HepG2 (cell line): ENCODE results near the gene SRP68. TPM values are rescaled to one million over a fixed set of nuclear protein-coding genes. Genes with fewer than 3 reads are reported as not detected.

ENCODE experiments used
- ATAC-seq: fragments of 200-7000 bp; cut with Tn5 transposase; 3 replicates; pipeline ENCODE4 v1.9.1; 2020; ENCODE audit warnings: mild to moderate bottlenecking, moderate library complexity
- BruUV-seq: library from RNA; stranded (reverse); fragments of 400-500 nt; replicated peaks from 2 replicates; lab custom pipeline; 2021; lab: Mats Ljungman, UMichigan
- CTCF ChIA-PET: fragments of 300-600 bp; formaldehyde crosslinking; extraction: SDS; loops from one replicate; lab custom pipeline; 2021; ENCODE audit warnings: low total read pairs, inconsistent platforms, low intra/inter-chr PET ratio; lab: Yijun Ruan, JAX
- POLR2A ChIA-PET: fragments of 350-600 bp; sonication (Branson Sonifier 250); formaldehyde crosslinking; loops from one replicate; lab custom pipeline; 2020; ENCODE audit warnings: antibody characterized with exemption, inconsistent platforms; lab: Yijun Ruan, JAX
- DNase-seq: peaks from one replicate; pipeline ENCODE4 v3.0.0-alpha.2; 2015; ENCODE audit warnings: low spot score
- FAIRE-seq: peaks from 3 replicates; lab custom pipeline; 2011; peaks lifted over from hg19 to GRCh38; lab: Jason Lieb, UNC
- H2AFZ ChIP-seq: one replicate; pipeline ENCODE4 v1.6.1; 2011; ENCODE audit warnings: low read length, inconsistent platforms
- H3K27ac ChIP-seq: fragments of 300-600 bp; 3 replicates; pipeline ENCODE4 v1.8.0; 2011; ENCODE audit warnings: mixed run types, mild to moderate bottlenecking, mixed read lengths, low read length, inconsistent platforms; ENCODE audit not compliant: insufficient read depth; ENCODE audit errors: extremely low read length
- H3K27me3 ChIP-seq, 2 experiments: fragments of 200-600 bp in 1 of 2; 2 replicates in 1 of 2; 3 replicates in 1 of 2; pipeline versions ENCODE4 v1.6.0 to v1.8.0; 2011; ENCODE audit warnings: low read length in 2 of 2, mild to moderate bottlenecking in 2 of 2, moderate library complexity in 2 of 2, inconsistent platforms in 1 of 2; ENCODE audit not compliant: insufficient read depth in 2 of 2, control insufficient read depth in 1 of 2
- H3K36me3 ChIP-seq, 2 experiments: fragments of 200-600 bp in 1 of 2; replicated peaks in 1 of 2; 2 replicates in 1 of 2; 3 replicates in 1 of 2; pipeline versions ENCODE4 v1.5.1 to v1.8.0; 2011; ENCODE audit warnings: low read length in 2 of 2, inconsistent platforms in 1 of 2; ENCODE audit not compliant: insufficient read depth in 2 of 2, control insufficient read depth in 1 of 2
- H3K4me1 ChIP-seq: 2 replicates; pipeline ENCODE4 v1.5.1; 2012; ENCODE audit warnings: low read length, inconsistent platforms; ENCODE audit not compliant: insufficient read depth
- H3K4me2 ChIP-seq: 2 replicates; pipeline ENCODE4 v1.6.0; 2011; ENCODE audit warnings: low read depth, low read length, inconsistent platforms
- H3K4me3 ChIP-seq, 3 experiments: fragments of 200-600 bp in 1 of 3; sonication (generic), shearing (Covaris generic) in 1 of 3; replicated peaks in 1 of 3; 2 replicates each; pipeline ENCODE4 v1.5.1; 2011 to 2016; ENCODE audit warnings: low read length in 3 of 3, inconsistent platforms in 2 of 3, low read depth in 2 of 3, mild to moderate bottlenecking in 2 of 3, control low read depth in 1 of 3, mixed read lengths in 1 of 3; ENCODE audit not compliant: insufficient read depth in 1 of 3
- H3K79me2 ChIP-seq: one replicate; pipeline ENCODE4 v1.6.1; 2011; ENCODE audit warnings: low read length, inconsistent platforms; ENCODE audit not compliant: insufficient read depth
- H3K9ac ChIP-seq: 2 replicates; pipeline ENCODE4 v1.6.0; 2011; ENCODE audit warnings: mild to moderate bottlenecking, low read depth, low read length, inconsistent platforms; ENCODE audit not compliant: insufficient read depth
- H3K9me3 ChIP-seq: 2 replicates; pipeline ENCODE4 v1.5.1; 2012; ENCODE audit warnings: mild to moderate bottlenecking, low read length
- H4K20me1 ChIP-seq: 2 replicates; pipeline ENCODE4 v1.6.0; 2011; ENCODE audit warnings: inconsistent platforms, mild to moderate bottlenecking, low read length, moderate library complexity; ENCODE audit not compliant: insufficient read depth
- AHR ChIP-seq: IDR thresholded peaks from 2 replicates; pipeline ENCODE4 v1.6.1; 2018; ENCODE audit warnings: missing genetic modification reagents, missing compliant biosample characterization
- CHCHD3 ChIP-seq: sonication (generic); formaldehyde crosslinking; IDR thresholded peaks from 2 replicates; pipeline ENCODE4 v1.8.0; 2022; ENCODE audit warnings: mild to moderate bottlenecking, missing genetic modification reagents, moderate library complexity
- CHD4 ChIP-seq: fragments of 200-600 bp; sonication (generic); IDR thresholded peaks from 2 replicates; pipeline ENCODE4 v1.7.0; 2017; ENCODE audit warnings: mild to moderate bottlenecking, low read length, borderline replicate concordance
- DMAP1 ChIP-seq: IDR thresholded peaks from 2 replicates; pipeline ENCODE4 v1.6.1; 2016
- FOXC1 ChIP-seq: sonication (generic); formaldehyde crosslinking; IDR thresholded peaks from 2 replicates; pipeline ENCODE4 v1.8.0; 2022; ENCODE audit warnings: mild to moderate bottlenecking, missing genetic modification reagents, borderline replicate concordance
- JUN ChIP-seq: sonication (generic); formaldehyde crosslinking; IDR thresholded peaks from 2 replicates; pipeline ENCODE4 v1.4.0; 2020; ENCODE audit warnings: mild to moderate bottlenecking, missing genetic modification reagents
- KAT2B ChIP-seq: fragments of 150-350 bp; IDR thresholded peaks from 2 replicates; pipeline ENCODE4 v1.6.1; 2014; ENCODE audit warnings: low read depth, low read length, borderline replicate concordance
- NBN ChIP-seq: fragments of 450-650 bp; conservative IDR thresholded peaks from 2 replicates; pipeline ENCODE4 v1.6.1; 2017
- POLR2AphosphoS2 ChIP-seq: IDR thresholded peaks from 2 replicates; pipeline ENCODE4 v1.6.1; 2011; ENCODE audit warnings: low read depth, low read length, improper control_type of control experiment
- RNF2 ChIP-seq: fragments of 450-650 bp; conservative IDR thresholded peaks from 2 replicates; pipeline ENCODE4 v1.6.1; 2016; ENCODE audit warnings: low read depth
- RORA ChIP-seq: sonication (generic); formaldehyde crosslinking; IDR thresholded peaks from 2 replicates; pipeline ENCODE4 v1.5.0; 2020; ENCODE audit warnings: mild to moderate bottlenecking, missing genetic modification reagents, moderate library complexity
- TEAD2 ChIP-seq: sonication (generic); formaldehyde crosslinking; IDR thresholded peaks from 2 replicates; pipeline ENCODE4 v1.9.0; 2021; ENCODE audit warnings: missing genetic modification reagents
- ZFP41 ChIP-seq: sonication (generic); formaldehyde crosslinking; IDR thresholded peaks from 2 replicates; pipeline ENCODE4 v1.4.0; 2020; ENCODE audit warnings: mild to moderate bottlenecking, missing genetic modification reagents, borderline replicate concordance
- ZKSCAN1 ChIP-seq: fragments of 150-350 bp; IDR thresholded peaks from 2 replicates; pipeline ENCODE4 v1.6.1; 2014; ENCODE audit warnings: low read length
- ZNF224 ChIP-seq: sonication (generic); formaldehyde crosslinking; IDR thresholded peaks from 2 replicates; pipeline ENCODE4 v1.5.0; 2020; ENCODE audit warnings: mild to moderate bottlenecking, missing genetic modification reagents
- ZNF34 ChIP-seq: sonication (generic); formaldehyde crosslinking; IDR thresholded peaks from 2 replicates; pipeline ENCODE4 v1.4.0; 2020; ENCODE audit warnings: mild to moderate bottlenecking, missing genetic modification reagents, borderline replicate concordance
- WGBS: methylation state at CpG from one replicate; pipeline ENCODE4 v1.1.6; 2017; ENCODE audit warnings: low lambda C conversion rate; 5-methylcytosine and 5-hydroxymethylcytosine counted together
- in situ Hi-C: cut with HindIII; loops from 2 replicates; pipeline ENCODE4 v1.10.0; 2017; ENCODE audit warnings: low pct_unique_long_range_greater_than_20kb; ENCODE audit not compliant: extremely low pct_ligation_motif_present
- intact Hi-C: fragments of 100-400 bp; cut with micrococcal nuclease; formaldehyde crosslinking; loops from one replicate; pipeline ENCODE4 v1.10.0; 2022; ENCODE audit not compliant: unreplicated experiment
- polyA plus RNA-seq, 8 experiments: library from polyadenylated mRNA; depleted of rRNA in 3 of 8; stranded (reverse) in 7 of 8; unstranded in 1 of 8; fragments of >200 nt; fragmentation: Illumina TruSeq in 4 of 8; extraction: Trizol in 4 of 8; gene quantifications; 2 replicates each; pipeline versions ENCODE4 v1.2.1 to v1.2.3, GENCODE V29; 2011 to 2016; ENCODE audit warnings: low read depth in 4 of 8, missing spikeins in 1 of 8, mixed read lengths in 1 of 8; ENCODE audit not compliant: insufficient read depth in 1 of 8
- total RNA-seq, 5 experiments: library from RNA; depleted of rRNA; stranded (reverse); fragments of >200 nt; fragmentation: Illumina TruSeq; extraction: Trizol; gene quantifications; 2 replicates each; pipeline ENCODE4 v1.2.3, GENCODE V29; 2016; ENCODE audit warnings: low read depth in 1 of 5
- TF ChIP-seq, protein P1 (sequence below): sonication (generic); formaldehyde crosslinking; IDR thresholded peaks from 2 replicates; pipeline ENCODE4 v1.5.0; 2020; ENCODE audit warnings: missing genetic modification reagents, mild to moderate bottlenecking, borderline replicate concordance
- TF ChIP-seq, protein P2 (sequence below): sonication (generic); formaldehyde crosslinking; IDR thresholded peaks from 2 replicates; pipeline ENCODE4 v1.5.1; 2020; ENCODE audit warnings: missing genetic modification reagents, mild to moderate bottlenecking, borderline replicate concordance

Gene SRP68
- total and polyA plus RNA-seq, 2 of the 13 experiments (the other 11 are each of a cell fraction or from before 2014, with no cell fraction given), result 39.8 to 74.3 TPM

DNA sequence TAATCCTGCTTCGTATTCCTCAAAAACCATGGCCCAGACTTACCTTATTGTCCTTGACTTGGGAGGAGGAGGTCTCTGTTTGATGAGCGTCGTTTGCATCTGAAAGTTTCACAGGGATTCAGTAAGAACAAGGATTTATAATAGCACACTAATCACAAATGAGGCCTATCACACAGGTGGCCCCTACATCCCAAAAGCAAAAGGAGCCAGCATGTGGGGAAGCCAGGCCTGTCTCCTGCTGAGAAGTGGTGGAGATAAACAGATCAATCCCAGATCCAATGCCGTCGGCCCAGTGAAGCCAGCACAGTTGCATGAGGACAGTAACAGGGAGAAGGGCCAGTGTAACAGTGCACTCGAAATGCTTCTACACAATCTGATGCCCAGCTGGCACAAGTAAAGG is 31.9 kb downstream of the SRP68 start:
- no peak for TF ChIP-seq FOXC1 (CRISPR knock-in tag)
- no peak for TF ChIP-seq POLR2AphosphoS2
- no peak for TF ChIP-seq ZNF34 (CRISPR knock-in tag)
- TF ChIP-seq JUN (CRISPR knock-in tag), result no peak
- no peak for TF ChIP-seq ZKSCAN1
- TF ChIP-seq AHR (CRISPR knock-in tag), result no peak
- TF ChIP-seq CHD4, result no peak
- no peak for TF ChIP-seq CHCHD3
- no peak for TF ChIP-seq TEAD2 (CRISPR knock-in tag)
- no peak for TF ChIP-seq ZFP41 (CRISPR knock-in tag)
- TF ChIP-seq, protein P1, sequence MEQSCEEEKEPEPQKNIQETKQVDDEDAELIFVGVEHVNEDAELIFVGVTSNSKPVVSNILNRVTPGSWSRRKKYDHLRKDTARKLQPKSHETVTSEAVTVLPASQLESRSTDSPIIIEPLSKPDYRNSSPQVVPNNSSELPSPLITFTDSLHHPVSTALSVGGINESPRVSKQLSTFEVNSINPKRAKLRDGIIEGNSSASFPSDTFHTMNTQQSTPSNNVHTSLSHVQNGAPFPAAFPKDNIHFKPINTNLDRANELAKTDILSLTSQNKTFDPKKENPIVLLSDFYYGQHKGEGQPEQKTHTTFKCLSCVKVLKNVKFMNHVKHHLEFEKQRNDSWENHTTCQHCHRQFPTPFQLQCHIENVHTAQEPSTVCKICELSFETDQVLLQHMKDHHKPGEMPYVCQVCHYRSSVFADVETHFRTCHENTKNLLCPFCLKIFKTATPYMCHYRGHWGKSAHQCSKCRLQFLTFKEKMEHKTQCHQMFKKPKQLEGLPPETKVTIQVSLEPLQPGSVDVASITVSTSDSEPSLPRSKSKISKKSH (CRISPR knock-in tag), result no peak
- TF ChIP-seq RORA (CRISPR knock-in tag), result no peak
- TF ChIP-seq ZNF224, result no peak
- no peak for TF ChIP-seq DMAP1 (CRISPR knock-in tag)
- TF ChIP-seq, protein P2, sequence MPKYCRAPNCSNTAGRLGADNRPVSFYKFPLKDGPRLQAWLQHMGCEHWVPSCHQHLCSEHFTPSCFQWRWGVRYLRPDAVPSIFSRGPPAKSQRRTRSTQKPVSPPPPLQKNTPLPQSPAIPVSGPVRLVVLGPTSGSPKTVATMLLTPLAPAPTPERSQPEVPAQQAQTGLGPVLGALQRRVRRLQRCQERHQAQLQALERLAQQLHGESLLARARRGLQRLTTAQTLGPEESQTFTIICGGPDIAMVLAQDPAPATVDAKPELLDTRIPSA (CRISPR knock-in tag), result no peak
- no peak for TF ChIP-seq NBN
- TF ChIP-seq RNF2, result no peak
- no peak for TF ChIP-seq KAT2B
- no peak overlapping the region for H3K4me2 ChIP-seq
- FAIRE-seq (no peak), ATAC-seq (no peak), DNase-seq (no peak)
- no peak overlapping the region for H3K27ac ChIP-seq
- H4K20me1 ChIP-seq, result no peaks in the 10 kb centered on the region
- no peaks in the 10 kb centered on the region for H3K9me3 ChIP-seq
- H3K27me3 ChIP-seq, result no peaks in the 10 kb centered on the region
- H3K4me1 ChIP-seq, result no peaks in the 10 kb centered on the region
- CTCF ChIA-PET, result no interaction called here
- 81% methylated on average over 6 of the region's 6 CpGs for WGBS
- H3K36me3 ChIP-seq, result peaks cover 40 to 78% of the 10 kb centered on the region in 2 experiments
- no peak overlapping the region for H3K4me3 ChIP-seq
- no peak overlapping the region for H2AFZ ChIP-seq
- in situ Hi-C loops (no loop called here), intact Hi-C loops (no loop called here)
- H3K79me2 ChIP-seq, result no peaks in the 10 kb centered on the region
- POLR2A ChIA-PET, result interaction anchor here (1.6 kb wide), 1 partner anchor 26 kb away, joined by 3 read pairs; no protein-coding TSS in a partner anchor
- H3K9ac ChIP-seq, result no peak overlapping the region
- no TSS peak for BruUV-seq
